KMS-11 (cell line): ENCODE results near the gene SSR3.

Experiments used
- H2AFZ ChIP-seq: fragments of 200-600 bp; sonication (generic); 2 replicates; pipeline ENCODE4 v1.6.1; 2016; ENCODE audit warnings: antibody characterized with exemption, mixed run types, low read depth
- H3K27ac ChIP-seq: fragments of 200-600 bp; sonication (generic); 2 replicates; pipeline ENCODE4 v1.6.1; 2016; ENCODE audit warnings: mild to moderate bottlenecking, mixed run types
- H3K27me3 ChIP-seq: fragments of 200-600 bp; sonication (generic); 2 replicates; pipeline ENCODE4 v1.6.1; 2017; ENCODE audit warnings: mild to moderate bottlenecking, low read depth, mixed run types, moderate library complexity; ENCODE audit not compliant: insufficient read depth
- H3K36me3 ChIP-seq: fragments of 200-600 bp; sonication (generic); 2 replicates; pipeline ENCODE4 v1.6.1; 2017; ENCODE audit warnings: mild to moderate bottlenecking, mixed run types; ENCODE audit not compliant: insufficient read depth
- H3K4me1 ChIP-seq: fragments of 200-600 bp; sonication (generic); 2 replicates; pipeline ENCODE4 v1.6.1; 2016; ENCODE audit warnings: mild to moderate bottlenecking, low read depth, mixed run types; ENCODE audit not compliant: poor library complexity, severe bottlenecking
- H3K4me2 ChIP-seq: fragments of 200-600 bp; sonication (generic); 2 replicates; pipeline ENCODE4 v1.7.0; 2016; ENCODE audit warnings: mild to moderate bottlenecking, mixed run types
- H3K4me3 ChIP-seq: fragments of 200-600 bp; sonication (generic); IDR thresholded peaks from 2 replicates; pipeline ENCODE4 v1.6.1; 2017; ENCODE audit warnings: low read depth, low read length, mixed read lengths; ENCODE audit not compliant: insufficient read depth
- H3K79me2 ChIP-seq: fragments of 200-600 bp; sonication (generic); 2 replicates; pipeline ENCODE4 v1.6.1; 2016; ENCODE audit warnings: low read depth, mixed run types; ENCODE audit not compliant: insufficient read depth
- H3K9ac ChIP-seq: fragments of 200-600 bp; sonication (generic); 2 replicates; pipeline ENCODE4 v1.6.1; 2016; ENCODE audit warnings: mild to moderate bottlenecking, mixed run types
- H4K20me1 ChIP-seq: fragments of 200-600 bp; sonication (generic); 2 replicates; pipeline ENCODE4 v1.6.1; 2016; ENCODE audit warnings: mild to moderate bottlenecking, mixed run types; ENCODE audit not compliant: insufficient read depth
- CTCF ChIP-seq: fragments of 200-600 bp; sonication (generic); conservative IDR thresholded peaks from 2 replicates; pipeline ENCODE4 v1.6.1; 2017; ENCODE audit warnings: low read depth, mild to moderate bottlenecking, antibody characterized with exemption, low read length, moderate library complexity, mixed read lengths

Gene SSR3

GRCh38 chr3:156559321-156559720 lies 4.4 kb upstream of the SSR3 start:
- Histone ChIP-seq H3K36me3 (no peaks in the 10 kb centered on the region), H3K4me1 (no peaks in the 10 kb centered on the region), H3K4me3 (no peak overlapping the region), H4K20me1 (no peaks in the 10 kb centered on the region), H3K4me2 (no peak overlapping the region), H3K9ac (no peak overlapping the region), H3K27me3 (no peaks in the 10 kb centered on the region), H2AFZ (no peak overlapping the region), H3K27ac (no peak overlapping the region), H3K79me2 (peaks cover 6% of the 10 kb centered on the region)
- no peak for TF ChIP-seq CTCF

GRCh38 chr3:156558389-156558788 lies 3.5 kb upstream of the SSR3 start:
- Histone ChIP-seq H3K9ac (no peak overlapping the region), H3K4me2 (no peak overlapping the region), H3K4me1 (peaks cover 2% of the 10 kb centered on the region), H3K4me3 (no peak overlapping the region), H3K27ac (no peak overlapping the region), H3K36me3 (no peaks in the 10 kb centered on the region), H3K79me2 (peaks cover 15% of the 10 kb centered on the region), H4K20me1 (no peaks in the 10 kb centered on the region), H2AFZ (no peak overlapping the region), H3K27me3 (no peaks in the 10 kb centered on the region)
- TF ChIP-seq CTCF: no peak

GRCh38 chr3:156554515-156554841 lies 439 bp downstream of the SSR3 start:
- no peak for TF ChIP-seq CTCF
- Histone ChIP-seq H3K79me2 (peaks cover 54% of the 10 kb centered on the region), H4K20me1 (no peaks in the 10 kb centered on the region), H3K27me3 (no peaks in the 10 kb centered on the region), H3K4me3 (peak overlapping the region; percentile 95), H3K4me2 (peak overlapping the region; percentile 92), H3K4me1 (peaks cover 40% of the 10 kb centered on the region), H2AFZ (peak overlapping the region; percentile 80), H3K36me3 (peaks cover 9% of the 10 kb centered on the region; the same call in 1 of the 2 replicates), H3K9ac (peak overlapping the region; percentile 94), H3K27ac (peak overlapping the region; percentile 75)

GRCh38 chr3:156553705-156554356 lies 1.1 kb downstream of the SSR3 start:
- Histone ChIP-seq H2AFZ (no peak overlapping the region; the same call in 1 of the 2 replicates), H3K27ac (peak overlapping the region; percentile 75), H3K79me2 (peaks cover 61% of the 10 kb centered on the region), H4K20me1 (no peaks in the 10 kb centered on the region), H3K36me3 (peaks cover 14% of the 10 kb centered on the region; the same call in 1 of the 2 replicates), H3K27me3 (no peaks in the 10 kb centered on the region), H3K4me3 (peak overlapping the region; percentile 95), H3K9ac (peak overlapping the region; percentile 94), H3K4me1 (peaks cover 45% of the 10 kb centered on the region), H3K4me2 (peak overlapping the region; percentile 92)
- TF ChIP-seq CTCF: no peak
